ENCODE data around the gene ZNF416.

GRCh38 chr19:57606931-57607330 lies 28.2 kb upstream of the ZNF416 start:
- TF ChIP-seq CTCF (conservative IDR thresholded peaks at IDR 0.05 in 1 of 2, IDR thresholded peaks at IDR 0.05 in 1 of 2; ENCODE audit: low read depth in 1 of 2, low read length in 2 of 2): no peak
- no peak for TF ChIP-seq EZH2 (IDR thresholded peaks at IDR 0.05; ENCODE audit: low read length, missing control alignments)
